NCI-H146 treated with DMSO at 0.1 percent for 48 hours (cell line): ENCODE data around the gene SRGAP3.

ENCODE experiments used
- DNase-seq: peaks from one replicate; lab custom pipeline; 2025; ENCODE audit not compliant: unreplicated experiment; lab: John Stamatoyannopoulos, UW

SRGAP3 gene

DNA sequence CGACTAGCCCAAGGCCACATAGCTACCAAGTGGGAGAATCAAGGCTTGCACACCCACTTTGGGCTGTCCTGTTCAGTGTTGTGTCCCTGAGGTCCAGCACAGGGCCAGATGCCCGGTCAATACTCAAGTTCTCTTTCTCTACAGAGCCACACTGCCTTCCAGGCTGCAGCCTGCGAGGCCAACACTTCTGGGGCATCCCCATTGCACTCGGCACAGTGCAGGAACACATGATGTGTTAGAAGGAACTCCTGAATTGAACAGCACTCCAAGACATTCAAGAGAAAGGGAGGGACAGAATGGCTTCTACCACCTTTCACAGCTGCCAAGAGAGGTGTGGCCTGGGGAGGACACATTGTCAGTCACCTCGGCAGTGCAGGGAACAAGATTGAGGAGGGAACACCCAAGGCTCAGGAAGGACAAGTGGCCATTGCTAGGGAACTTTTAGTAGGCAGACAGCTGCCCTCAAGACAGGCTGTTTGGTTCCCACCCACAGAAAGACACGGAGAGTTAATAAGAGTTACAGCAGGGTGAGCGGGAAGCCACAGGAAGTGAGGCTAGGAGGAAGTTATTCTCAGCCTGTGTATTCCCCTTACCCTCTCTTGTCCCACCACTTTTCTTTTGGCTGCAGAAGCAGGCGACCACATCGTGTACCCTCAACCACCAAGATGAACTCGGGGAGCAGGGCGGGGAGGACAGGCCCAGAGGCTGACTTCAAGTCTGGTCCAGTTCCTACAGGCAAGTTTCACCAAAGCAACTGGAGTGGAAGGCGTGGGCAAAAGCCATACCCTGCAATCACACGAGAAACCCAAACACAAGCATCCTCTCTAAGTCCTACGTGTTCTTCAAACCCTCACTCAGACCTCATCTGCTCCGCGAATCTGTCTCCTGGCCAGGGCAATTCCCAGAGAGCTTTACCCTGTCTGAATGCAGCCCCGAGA, 69.4 kb downstream of the SRGAP3 start:
- DNase-seq = no peak

DNA sequence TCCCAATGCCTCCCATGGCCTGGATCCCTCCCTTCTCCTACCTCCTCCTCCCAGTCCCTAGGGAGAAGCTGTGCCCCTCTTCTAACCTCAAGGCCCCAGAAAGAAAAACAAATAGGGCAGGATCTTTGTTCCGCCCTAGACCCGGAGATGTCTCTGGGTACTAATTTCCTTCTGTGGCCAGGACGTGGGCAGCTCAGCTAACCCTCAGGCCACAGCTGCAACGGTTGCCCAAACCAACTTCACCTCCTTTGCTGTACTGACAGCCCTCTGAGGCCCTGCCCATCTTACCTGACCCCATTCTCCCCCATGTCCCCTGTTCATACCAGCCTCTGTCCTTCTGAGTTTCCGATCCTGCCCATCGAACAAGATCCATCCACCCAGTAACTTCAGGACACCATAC, 70.7 kb downstream of the SRGAP3 start:
- DNase-seq = no peak

DNA sequence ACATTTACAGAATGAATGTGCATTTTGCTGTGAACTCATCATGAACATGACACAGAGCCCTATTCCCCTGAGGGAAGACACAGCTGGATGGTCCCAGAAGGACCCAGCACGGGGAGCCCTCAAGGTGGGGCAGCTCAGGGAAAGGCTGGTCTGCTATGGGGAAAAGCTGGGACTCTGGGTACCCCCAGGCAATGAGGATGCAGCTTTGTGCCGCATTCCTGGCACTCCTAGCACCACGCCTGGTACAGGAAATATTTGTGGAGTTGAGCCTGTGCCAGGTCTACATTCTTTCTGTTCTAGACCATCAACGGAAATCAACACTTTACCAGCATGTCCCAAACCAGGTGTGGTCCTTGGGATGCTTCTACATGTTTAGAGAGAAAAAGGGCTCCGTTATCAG, 74.0 kb downstream of the SRGAP3 start:
- DNase-seq = no peak

- no peak for DNase-seq
These were observed 76.0 kb downstream of the SRGAP3 start for GRCh38 chr3:9173445-9173844.

DNA sequence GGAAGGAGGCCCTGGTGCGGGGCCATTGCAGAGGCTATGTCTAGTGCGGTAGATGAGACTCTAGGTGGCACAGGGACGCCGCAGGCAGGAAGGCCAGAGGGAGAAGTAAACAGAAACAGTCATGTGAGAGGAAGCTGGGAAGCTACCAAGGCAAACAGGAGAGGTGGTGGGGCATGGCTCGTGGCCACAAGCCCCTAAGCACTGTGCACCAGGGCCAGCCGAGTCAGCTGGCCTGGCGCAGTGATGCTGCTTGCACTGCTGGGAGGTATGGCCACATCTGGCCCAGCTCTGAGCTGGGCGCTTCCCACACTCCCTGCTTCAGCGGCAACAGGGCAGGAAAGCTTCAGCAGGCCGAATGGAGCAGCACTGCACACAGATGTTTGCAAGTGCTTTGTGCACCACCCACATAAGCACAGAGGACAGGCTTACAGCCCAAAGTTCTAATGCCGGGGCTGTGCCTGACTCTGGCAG, 76.6 kb downstream of the SRGAP3 start:
- no peak for DNase-seq

DNA sequence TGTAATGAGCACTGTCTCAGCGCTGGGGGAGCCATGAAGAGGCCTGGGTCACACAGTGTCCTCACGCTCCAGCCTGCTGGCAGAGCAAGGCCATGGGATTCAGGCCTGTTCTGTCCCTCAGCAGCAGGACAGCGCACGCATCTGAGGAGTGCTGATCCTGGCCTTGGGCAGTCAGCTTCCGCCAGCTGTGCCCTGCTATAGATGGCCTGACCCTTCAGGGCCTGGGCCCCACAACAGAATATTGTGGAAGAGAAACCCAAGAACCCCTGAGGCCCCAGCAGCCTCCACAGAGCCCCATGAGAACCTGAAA, 78.6 kb downstream of the SRGAP3 start:
- no peak for DNase-seq

DNA sequence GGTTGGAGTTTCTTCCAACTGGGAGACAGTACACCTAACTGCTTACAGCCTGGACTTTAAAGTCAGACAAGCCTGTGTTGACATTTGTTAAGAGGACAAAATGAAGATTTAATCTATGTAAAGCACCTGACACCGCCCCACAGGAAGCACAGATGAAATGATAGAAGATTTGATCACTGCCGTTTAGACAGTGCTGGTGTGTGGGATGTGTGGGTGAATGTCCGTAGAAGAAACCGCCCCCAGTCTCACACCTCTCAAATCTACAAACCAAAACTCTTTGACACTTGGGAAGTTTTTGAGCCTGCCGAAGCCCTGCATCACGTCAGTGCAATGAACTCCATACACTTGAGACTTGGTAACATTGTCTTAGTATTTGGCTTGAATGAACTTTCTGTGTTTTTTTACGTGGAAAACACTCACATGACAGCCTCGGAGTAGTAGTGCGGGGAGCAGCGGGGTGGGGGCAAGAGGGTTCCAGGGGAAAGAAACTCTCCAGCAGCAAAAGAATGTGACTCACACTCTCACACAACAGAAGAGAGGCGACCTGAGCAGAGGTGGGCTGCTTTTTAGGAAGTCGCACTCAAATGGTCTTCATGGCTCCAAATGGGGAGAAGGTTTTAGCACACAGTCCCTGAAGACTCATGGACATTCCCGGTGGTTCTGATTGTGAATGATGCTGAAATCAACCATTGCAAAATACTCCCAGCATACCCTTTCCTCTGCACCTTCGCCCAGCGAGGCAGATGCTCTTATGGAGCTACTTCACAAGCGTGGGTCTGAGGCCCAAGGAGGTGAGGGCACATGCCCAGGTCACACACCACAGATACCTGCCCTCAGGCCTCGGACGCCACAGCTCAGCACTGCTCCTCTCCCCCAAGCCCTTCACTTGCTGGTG, 79.2 kb downstream of the SRGAP3 start:
- no peak for DNase-seq

DNA sequence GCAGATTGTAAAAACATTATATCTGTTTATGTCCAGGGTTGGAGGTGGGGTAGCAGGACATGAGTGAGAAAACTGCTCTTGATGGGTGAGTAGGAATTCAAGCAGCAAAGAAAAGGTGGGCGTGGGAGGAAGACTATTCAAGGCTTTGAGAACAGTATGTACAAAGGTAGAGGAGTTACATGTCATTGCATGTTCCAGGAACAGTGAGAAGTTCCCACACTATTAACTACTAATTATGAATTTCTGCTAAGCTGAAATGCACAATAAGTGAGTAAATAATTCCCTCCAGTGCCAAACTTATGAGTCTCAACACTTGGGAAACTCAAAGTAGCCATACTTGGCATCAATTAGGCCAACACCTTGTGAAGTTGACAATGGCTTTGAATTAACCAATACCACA, 80.1 kb downstream of the SRGAP3 start:
- DNase-seq = no peak

DNA sequence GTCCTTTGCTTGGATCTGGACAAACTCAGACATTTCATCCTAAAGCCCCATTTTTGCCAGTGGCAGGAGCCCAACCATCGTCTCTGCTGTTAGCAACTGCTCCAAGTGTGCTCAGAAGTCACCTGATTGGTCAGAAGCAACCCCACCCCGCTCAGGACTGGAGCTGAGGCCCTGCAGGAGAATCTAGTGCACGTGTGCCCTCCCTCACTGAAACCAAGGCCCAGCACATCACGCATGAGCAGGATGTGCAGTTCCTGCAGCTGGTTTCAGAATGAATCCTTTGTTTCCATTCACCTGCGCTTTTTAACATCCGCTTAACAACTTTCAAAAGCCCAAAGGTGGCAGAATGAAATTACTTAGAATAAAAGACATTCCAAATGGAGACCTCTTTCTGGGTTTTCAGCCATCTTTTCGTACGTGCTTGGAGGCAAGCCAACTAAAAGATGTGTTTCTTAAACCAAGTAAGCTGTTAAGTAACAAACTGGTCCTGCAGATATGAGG, 81.2 kb downstream of the SRGAP3 start:
- no peak for DNase-seq

DNA sequence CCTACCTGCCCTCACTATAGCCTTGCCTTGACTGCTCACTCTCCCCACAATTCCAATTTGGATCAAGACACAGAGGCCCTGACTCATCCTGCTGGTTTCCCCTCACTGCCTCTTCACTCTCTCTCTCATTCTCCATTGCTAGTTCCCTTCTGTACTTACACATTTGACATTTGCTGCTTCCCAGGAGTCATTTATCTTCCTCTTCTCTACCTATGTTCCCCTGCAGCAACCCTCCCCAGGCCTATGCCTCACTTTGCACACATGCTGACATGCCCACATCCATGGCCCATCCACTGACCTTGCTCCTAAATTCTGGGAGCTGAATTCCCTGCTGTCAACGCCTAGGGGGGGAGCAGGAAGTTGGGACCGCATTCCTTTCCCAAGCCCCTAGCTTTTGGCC, 82.2 kb downstream of the SRGAP3 start:
- DNase-seq = no peak

DNA sequence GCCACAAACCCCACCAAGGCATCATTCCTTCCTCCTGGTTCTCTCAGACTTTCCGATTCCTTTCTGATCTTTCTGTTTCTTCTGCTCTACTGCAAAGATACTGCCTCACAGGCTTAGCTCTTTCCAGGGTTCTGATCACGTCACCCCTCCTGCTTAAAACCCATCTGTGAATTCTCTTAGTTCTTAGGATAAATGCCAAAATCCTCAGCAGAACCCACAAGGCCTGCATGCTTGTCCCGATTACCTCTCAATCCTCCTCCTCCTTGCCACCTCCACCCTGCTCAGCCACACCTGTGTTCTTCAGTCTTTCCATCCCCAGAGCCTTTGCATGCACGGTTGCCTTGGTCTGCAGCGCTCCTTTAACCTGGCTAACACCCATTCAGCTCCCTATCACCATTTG, 84.0 kb downstream of the SRGAP3 start:
- no peak for DNase-seq

GRCh38 chr3:9163289-9163688, 86.2 kb downstream of the SRGAP3 start:
- no peak for DNase-seq

GRCh38 chr3:9161811-9162210, 87.6 kb downstream of the SRGAP3 start:
- no peak for DNase-seq

GRCh38 chr3:9161298-9161697, 88.1 kb downstream of the SRGAP3 start:
- no peak for DNase-seq

DNA sequence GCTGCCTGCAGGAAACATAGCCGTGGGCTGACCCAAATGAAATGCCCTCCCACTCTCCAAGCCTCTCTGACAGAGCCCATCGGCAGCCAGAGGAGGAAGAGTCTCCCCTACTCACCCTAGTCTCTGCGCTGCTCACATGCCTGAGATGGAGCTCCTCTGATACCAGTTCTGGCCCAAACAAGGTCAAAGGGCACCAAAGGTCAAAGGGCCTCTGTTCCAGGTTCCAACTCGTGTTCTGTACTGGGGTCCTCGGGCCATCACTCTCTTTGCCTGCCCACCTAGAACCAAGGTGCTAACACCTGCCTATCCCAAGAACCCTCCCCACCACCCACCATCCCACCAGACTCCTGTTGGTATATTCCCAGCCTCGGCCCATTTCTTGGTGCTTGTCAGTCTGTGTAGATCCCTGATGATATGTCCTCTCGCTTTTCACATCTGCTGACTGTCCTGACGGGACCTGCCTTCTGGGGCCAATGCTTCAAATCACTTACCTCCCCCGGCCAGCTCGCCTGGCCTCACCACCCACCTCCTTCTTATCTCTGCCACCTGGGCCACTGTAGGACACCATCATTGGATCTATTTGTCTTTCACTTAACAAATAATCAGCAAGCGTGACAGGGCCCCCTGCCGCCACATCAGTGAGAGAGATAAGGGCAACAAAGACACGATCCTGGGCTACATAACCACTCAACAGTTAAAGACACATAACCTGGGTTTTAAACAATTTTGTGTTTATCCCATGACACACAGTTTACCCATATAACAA, 90.4 kb downstream of the SRGAP3 start:
- DNase-seq = peak; percentile 47

DNA sequence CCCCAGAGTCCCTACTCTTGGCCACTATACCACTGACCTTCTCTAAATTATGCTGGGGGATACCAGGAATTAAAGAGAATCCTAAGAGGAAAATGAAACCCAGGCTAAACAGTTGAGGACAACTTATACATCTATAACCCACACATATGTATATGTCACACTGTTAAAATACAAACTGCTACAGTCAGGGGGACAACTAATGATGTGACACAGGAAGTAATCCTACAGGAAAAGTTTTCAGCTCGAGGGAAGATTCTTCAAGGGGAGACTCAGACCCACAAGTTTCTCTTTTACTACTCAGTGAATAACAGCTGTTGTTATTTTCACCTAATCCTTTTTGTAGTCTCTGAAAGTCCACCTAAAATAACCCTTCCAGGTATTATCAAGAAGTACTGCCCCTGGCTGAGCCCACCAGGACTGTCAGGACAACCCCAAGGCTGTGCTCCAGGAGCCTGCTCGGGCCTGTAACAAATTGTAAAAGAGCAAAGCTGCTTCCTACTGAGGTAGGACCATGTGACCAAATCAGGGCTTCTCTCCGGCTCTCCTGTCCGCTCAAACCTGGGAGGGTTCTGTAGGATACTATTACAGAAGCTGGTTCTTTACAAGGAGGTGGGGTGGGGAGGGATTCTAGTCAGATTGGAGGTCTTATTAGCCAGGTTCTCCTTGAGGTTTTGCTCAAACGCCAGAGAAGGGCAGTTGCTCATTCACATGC, 91.6 kb downstream of the SRGAP3 start:
- no peak for DNase-seq

GRCh38 chr3:9156604-9157003, 92.8 kb downstream of the SRGAP3 start:
- DNase-seq = no peak

DNA sequence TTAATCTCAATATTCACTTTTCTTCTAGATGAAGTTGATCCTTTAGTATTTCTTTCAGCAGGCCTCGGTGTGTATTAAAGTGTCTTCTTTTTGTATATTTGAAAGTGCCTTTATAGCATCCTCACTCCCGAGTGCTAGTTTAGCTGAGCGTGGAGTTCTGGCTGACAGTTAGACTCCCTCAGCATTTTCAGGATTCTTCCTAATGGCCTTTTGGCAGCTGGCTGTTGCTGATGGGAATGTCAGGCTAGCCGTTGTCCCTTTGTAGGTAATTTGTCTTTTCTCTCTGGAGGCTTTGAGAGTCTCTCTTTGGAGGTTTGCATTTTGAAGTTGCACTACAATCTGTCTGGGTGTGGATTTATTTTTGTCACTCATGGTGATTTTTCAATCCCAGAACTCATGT, 94.4 kb downstream of the SRGAP3 start:
- DNase-seq = no peak

DNA sequence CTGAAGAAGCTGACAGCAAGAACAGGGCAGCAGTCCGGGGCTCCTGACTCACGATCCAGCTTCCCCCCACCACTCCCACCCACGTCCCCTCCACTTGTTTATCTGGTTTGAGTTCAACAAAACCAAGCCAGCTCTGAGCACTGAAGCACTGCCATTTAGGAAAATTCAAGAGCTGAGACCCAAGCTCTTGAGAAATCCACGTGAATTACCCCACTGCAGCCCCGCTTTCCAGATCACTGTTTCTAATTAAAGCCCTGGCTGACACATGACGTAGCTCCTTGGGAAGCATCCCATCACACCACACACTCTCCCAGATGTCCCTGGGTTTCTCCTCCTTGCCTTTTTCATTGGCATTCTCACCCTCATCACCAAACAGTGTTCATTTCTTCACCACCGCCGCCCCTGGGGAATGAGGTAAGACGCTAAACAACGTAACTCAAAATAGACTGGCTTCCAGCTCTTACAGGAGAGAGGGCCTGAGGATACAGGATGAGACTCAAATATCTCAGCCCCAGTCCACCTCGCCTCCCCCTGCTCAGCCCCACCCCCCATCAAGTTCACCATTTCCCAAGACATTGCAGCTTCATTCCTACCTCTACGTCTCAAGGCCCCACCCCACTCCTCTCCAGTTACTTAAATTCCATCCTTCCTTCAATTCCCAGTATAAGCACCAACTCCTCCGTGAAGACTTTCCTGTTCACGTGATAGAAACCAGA, 95.4 kb downstream of the SRGAP3 start:
- no peak for DNase-seq

GRCh38 chr3:9151240-9151639, 98.2 kb downstream of the SRGAP3 start:
- DNase-seq = no peak
